HepG2 (cell line): ENCODE data around the gene ADGRG6. TPM values are rescaled to one million over a fixed set of nuclear protein-coding genes. Genes with fewer than 3 reads are reported as not detected.
A peak's percentile ranks its signal among the peaks of the same experiment; 100 is the strongest.

ENCODE experiments used
- ETS1 ChIP-seq: sonication (generic); formaldehyde crosslinking; IDR thresholded peaks from 2 replicates; pipeline ENCODE4 v1.4.0; 2020; ENCODE audit warnings: missing genetic modification reagents
- FIP1L1 ChIP-seq: fragments of 200-400 bp; formaldehyde crosslinking; IDR thresholded peaks from 2 replicates; pipeline ENCODE4 v1.6.1; 2018; ENCODE audit warnings: low read depth, mild to moderate bottlenecking, low read length, moderate library complexity, borderline replicate concordance; ENCODE audit not compliant: insufficient read depth
- FLYWCH1 ChIP-seq: sonication (generic); formaldehyde crosslinking; IDR thresholded peaks from 2 replicates; pipeline ENCODE4 v1.8.1; 2023; ENCODE audit warnings: mild to moderate bottlenecking, missing genetic modification reagents
- FOXO1 ChIP-seq: sonication (generic); formaldehyde crosslinking; IDR thresholded peaks from 2 replicates; pipeline ENCODE4 v1.4.0; 2020; ENCODE audit warnings: missing genetic modification reagents
- HCFC1 ChIP-seq: fragments of 150-350 bp; IDR thresholded peaks from 2 replicates; pipeline ENCODE4 v1.6.1; 2014; ENCODE audit warnings: low read depth, low read length
- HES4 ChIP-seq: sonication (generic); formaldehyde crosslinking; IDR thresholded peaks from 2 replicates; pipeline ENCODE4 v1.9.0; 2021; ENCODE audit warnings: mild to moderate bottlenecking, missing genetic modification reagents, borderline replicate concordance
- MED8 ChIP-seq: sonication (generic); formaldehyde crosslinking; IDR thresholded peaks from 2 replicates; pipeline ENCODE4 v1.8.1; 2023; ENCODE audit warnings: mild to moderate bottlenecking, missing genetic modification reagents; ENCODE audit not compliant: insufficient replicate concordance
- MXD3 ChIP-seq: IDR thresholded peaks from 2 replicates; pipeline ENCODE4 v1.6.1; 2016; ENCODE audit warnings: mild to moderate bottlenecking, missing biosample characterization, missing genetic modification reagents
- PBX2 ChIP-seq: IDR thresholded peaks from 2 replicates; pipeline ENCODE4 v1.6.1; 2016; ENCODE audit warnings: control low read depth
- PRDM15 ChIP-seq: sonication (generic); formaldehyde crosslinking; IDR thresholded peaks from 2 replicates; pipeline ENCODE4 v1.4.0; 2020; ENCODE audit warnings: missing genetic modification reagents
- PREB ChIP-seq: sonication (generic); formaldehyde crosslinking; IDR thresholded peaks from 2 replicates; pipeline ENCODE4 v1.4.0; 2020; ENCODE audit warnings: missing genetic modification reagents
- TAF15 ChIP-seq: fragments of 200-400 bp; formaldehyde crosslinking; IDR thresholded peaks from one replicate; pipeline ENCODE4 v1.6.1; 2018; ENCODE audit warnings: mild to moderate bottlenecking, low read depth, low read length; ENCODE audit not compliant: poor library complexity, severe bottlenecking
- TCF7L2 ChIP-seq: IDR thresholded peaks from 2 replicates; pipeline ENCODE4 v1.6.1; 2011; ENCODE audit warnings: mild to moderate bottlenecking, low read depth, low read length, moderate library complexity
- ZBTB10 ChIP-seq: sonication (generic); formaldehyde crosslinking; IDR thresholded peaks from 2 replicates; pipeline ENCODE4 v1.4.0; 2020; ENCODE audit warnings: missing genetic modification reagents, borderline replicate concordance
- ZNF282 ChIP-seq: fragments of 450-650 bp; IDR thresholded peaks from 2 replicates; pipeline ENCODE4 v1.6.1; 2018; ENCODE audit not compliant: partially characterized antibody
- ZNF44 ChIP-seq: sonication (generic); formaldehyde crosslinking; IDR thresholded peaks from 2 replicates; pipeline ENCODE4 v1.5.1; 2020; ENCODE audit warnings: mild to moderate bottlenecking, missing genetic modification reagents
- ZNF510 ChIP-seq: sonication (generic); formaldehyde crosslinking; IDR thresholded peaks from 2 replicates; pipeline ENCODE4 v1.4.0; 2020; ENCODE audit warnings: low read depth, mild to moderate bottlenecking, missing genetic modification reagents
- ZNF607 ChIP-seq: sonication (generic); formaldehyde crosslinking; IDR thresholded peaks from 2 replicates; pipeline ENCODE4 v1.5.1; 2020; ENCODE audit warnings: missing genetic modification reagents, mild to moderate bottlenecking, borderline replicate concordance
- ZNF776 ChIP-seq: sonication (generic); formaldehyde crosslinking; IDR thresholded peaks from 2 replicates; pipeline ENCODE4 v1.4.0; 2020; ENCODE audit warnings: mild to moderate bottlenecking, missing genetic modification reagents
- ZNF878 ChIP-seq: sonication (generic); formaldehyde crosslinking; IDR thresholded peaks from 2 replicates; pipeline ENCODE4 v1.8.1; 2023; ENCODE audit warnings: mild to moderate bottlenecking, missing genetic modification reagents, moderate library complexity
- polyA plus RNA-seq, 8 experiments: library from polyadenylated mRNA; depleted of rRNA in 3 of 8; stranded (reverse) in 7 of 8; unstranded in 1 of 8; fragments of >200 nt; fragmentation: Illumina TruSeq in 4 of 8; extraction: Trizol in 4 of 8; gene quantifications; 2 replicates each; pipeline versions ENCODE4 v1.2.1 to v1.2.3, GENCODE V29; 2011 to 2016; ENCODE audit warnings: low read depth in 4 of 8, missing spikeins in 1 of 8, mixed read lengths in 1 of 8; ENCODE audit not compliant: insufficient read depth in 1 of 8
- total RNA-seq, 5 experiments: library from RNA; depleted of rRNA; stranded (reverse); fragments of >200 nt; fragmentation: Illumina TruSeq; extraction: Trizol; gene quantifications; 2 replicates each; pipeline ENCODE4 v1.2.3, GENCODE V29; 2016; ENCODE audit warnings: low read depth in 1 of 5

Gene ADGRG6
- total and polyA plus RNA-seq, 2 of the 13 experiments (the other 11 are each of a cell fraction or from before 2014, with no cell fraction given) = 129 to 249 TPM

- TF ChIP-seq HCFC1 (no peak), MXD3 (CRISPR knock-in tag) (no peak), ZNF510 (CRISPR knock-in tag) (no peak), FOXO1 (CRISPR knock-in tag) (no peak), FIP1L1 (no peak), ZNF282 (no peak), ZNF878 (CRISPR knock-in tag) (peak; percentile 78; the same call in 1 of the 2 replicates), PRDM15 (no peak), FLYWCH1 (CRISPR knock-in tag) (no peak), ZNF607 (CRISPR knock-in tag) (no peak), TCF7L2 (no peak), MED8 (CRISPR knock-in tag) (no peak), PREB (no peak), TAF15 (no peak), PBX2 (no peak), HES4 (no peak), ZBTB10 (CRISPR knock-in tag) (no peak), ZNF44 (CRISPR knock-in tag) (no peak), ZNF776 (CRISPR knock-in tag) (no peak), ETS1 (no peak)
Observed at GRCh38 chr6:142349215-142349823, 47.5 kb downstream of the ADGRG6 start (continued).
